OCI-LY7 (cell line): ENCODE results near the gene RHOT2. TPM values are rescaled to one million over a fixed set of nuclear protein-coding genes. Genes with fewer than 3 reads are reported as not detected.

Source experiments
- BruUV-seq: library from RNA; stranded (reverse); fragments of 400-500 nt; replicated peaks from 2 replicates; lab custom pipeline; 2021; lab: Mats Ljungman, UMichigan
- CTCF ChIA-PET: fragments of 300-600 bp; sonication (Branson Sonifier 250); formaldehyde crosslinking; loops from one replicate; lab custom pipeline; 2022; ENCODE audit warnings: antibody characterized with exemption; ENCODE audit not compliant: unreplicated experiment; lab: Charles Lee
- POLR2A ChIA-PET: fragments of 300-600 bp; sonication (Branson Sonifier 250); formaldehyde crosslinking; loops from one replicate; lab custom pipeline; 2022; ENCODE audit warnings: antibody characterized with exemption; lab: Charles Lee
- DNase-seq: peaks from one replicate; pipeline ENCODE4 v3.0.0-alpha.2; 2015; ENCODE audit warnings: low spot score
- H2AFZ ChIP-seq: fragments of 200-600 bp; sonication (generic), shearing (Covaris generic); 2 replicates; pipeline ENCODE4 v1.6.1; 2014; ENCODE audit warnings: mild to moderate bottlenecking, antibody characterized with exemption, low read length, moderate library complexity
- H3K27ac ChIP-seq: fragments of 200-600 bp; sonication (generic); 2 replicates; pipeline ENCODE4 v1.5.1; 2014; ENCODE audit warnings: mixed run types, low read depth, mild to moderate bottlenecking, moderate library complexity, low read length, inconsistent platforms; ENCODE audit not compliant: poor library complexity, severe bottlenecking
- H3K36me3 ChIP-seq: fragments of 200-600 bp; sonication (generic); 2 replicates; pipeline ENCODE4 v1.6.1; 2014; ENCODE audit warnings: mild to moderate bottlenecking, antibody characterized with exemption, low read length, moderate library complexity, mixed read lengths; ENCODE audit not compliant: insufficient read depth
- H3K4me1 ChIP-seq: fragments of 200-600 bp; sonication (generic); 2 replicates; pipeline ENCODE4 v1.5.1; 2014; ENCODE audit warnings: mild to moderate bottlenecking, low read length; ENCODE audit not compliant: insufficient read depth, poor library complexity, severe bottlenecking
- H3K4me2 ChIP-seq: fragments of 200-600 bp; sonication (generic); 2 replicates; pipeline ENCODE4 v1.6.1; 2014; ENCODE audit warnings: mild to moderate bottlenecking, low read length
- H3K4me3 ChIP-seq: fragments of 200-600 bp; sonication (generic); 2 replicates; pipeline ENCODE4 v1.5.1; 2014; ENCODE audit warnings: mild to moderate bottlenecking, low read depth, low read length; ENCODE audit not compliant: poor library complexity, severe bottlenecking
- H3K79me2 ChIP-seq: fragments of 200-600 bp; sonication (generic); 2 replicates; pipeline ENCODE4 v1.6.1; 2016; ENCODE audit warnings: low read depth, mild to moderate bottlenecking, low read length, moderate library complexity, mixed read lengths; ENCODE audit not compliant: insufficient read depth
- H3K9me2 ChIP-seq: fragments of 200-600 bp; sonication (generic); 2 replicates; pipeline ENCODE4 v1.6.1; 2016; ENCODE audit warnings: mild to moderate bottlenecking, low read length, mixed read lengths; ENCODE audit not compliant: insufficient read depth
- H3K9me3 ChIP-seq: fragments of 200-600 bp; sonication (generic); 2 replicates; pipeline ENCODE4 v1.6.1; 2014; ENCODE audit warnings: mild to moderate bottlenecking, mixed run types, low read length, mixed read lengths
- H4K20me1 ChIP-seq: fragments of 200-600 bp; sonication (generic); 2 replicates; pipeline ENCODE4 v1.6.1; 2014; ENCODE audit warnings: mild to moderate bottlenecking, antibody characterized with exemption, low read length, moderate library complexity, mixed read lengths; ENCODE audit not compliant: insufficient read depth
- EZH2phosphoT487 ChIP-seq: fragments of 200-600 bp; sonication (generic); IDR thresholded peaks from 2 replicates; pipeline ENCODE4 v1.6.1; 2018; ENCODE audit warnings: low read depth, borderline replicate concordance, mild to moderate bottlenecking, mixed run types, antibody characterized with exemption, low read length, moderate library complexity, mixed read lengths
- intact Hi-C: fragments of 100-400 bp; cut with micrococcal nuclease; formaldehyde crosslinking; loops from one replicate; pipeline ENCODE4 v1.10.0; 2022; ENCODE audit not compliant: unreplicated experiment
- total RNA-seq, 2 experiments: library from RNA; depleted of rRNA in 1 of 2; stranded (reverse); fragments of >200 nt in 1 of 2; shearing (Covaris generic) in 1 of 2; gene quantifications; 2 replicates each; pipeline ENCODE4 v1.2.3, GENCODE V29; 2014 to 2022
- TF ChIP-seq, protein P1 (sequence below): fragments of 200-600 bp; sonication (generic); conservative IDR thresholded peaks from 2 replicates; pipeline ENCODE4 v1.5.1; 2014; ENCODE audit warnings: mild to moderate bottlenecking, antibody characterized with exemption, low read length, moderate library complexity, mixed read lengths

Gene RHOT2
- total RNA-seq, 2 experiments from 2014 or later = 133 to 136 TPM

- TF ChIP-seq EZH2phosphoT487 = no peak
- TF ChIP-seq, protein P1, sequence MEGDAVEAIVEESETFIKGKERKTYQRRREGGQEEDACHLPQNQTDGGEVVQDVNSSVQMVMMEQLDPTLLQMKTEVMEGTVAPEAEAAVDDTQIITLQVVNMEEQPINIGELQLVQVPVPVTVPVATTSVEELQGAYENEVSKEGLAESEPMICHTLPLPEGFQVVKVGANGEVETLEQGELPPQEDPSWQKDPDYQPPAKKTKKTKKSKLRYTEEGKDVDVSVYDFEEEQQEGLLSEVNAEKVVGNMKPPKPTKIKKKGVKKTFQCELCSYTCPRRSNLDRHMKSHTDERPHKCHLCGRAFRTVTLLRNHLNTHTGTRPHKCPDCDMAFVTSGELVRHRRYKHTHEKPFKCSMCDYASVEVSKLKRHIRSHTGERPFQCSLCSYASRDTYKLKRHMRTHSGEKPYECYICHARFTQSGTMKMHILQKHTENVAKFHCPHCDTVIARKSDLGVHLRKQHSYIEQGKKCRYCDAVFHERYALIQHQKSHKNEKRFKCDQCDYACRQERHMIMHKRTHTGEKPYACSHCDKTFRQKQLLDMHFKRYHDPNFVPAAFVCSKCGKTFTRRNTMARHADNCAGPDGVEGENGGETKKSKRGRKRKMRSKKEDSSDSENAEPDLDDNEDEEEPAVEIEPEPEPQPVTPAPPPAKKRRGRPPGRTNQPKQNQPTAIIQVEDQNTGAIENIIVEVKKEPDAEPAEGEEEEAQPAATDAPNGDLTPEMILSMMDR = no peak
- H3K4me1 ChIP-seq = peaks cover 14% of the 10 kb centered on the region
- H3K36me3 ChIP-seq = peaks cover 33% of the 10 kb centered on the region
- H3K79me2 ChIP-seq = peaks cover 12% of the 10 kb centered on the region; the same call in 1 of the 2 replicates
- no peak for DNase-seq
- peak overlapping the region; percentile 99 for H3K4me3 ChIP-seq
- H3K4me2 ChIP-seq = peak overlapping the region; percentile 66
- BruUV-seq = no TSS peak
- no peaks in the 10 kb centered on the region for H3K9me2 ChIP-seq
- no peak overlapping the region for H3K27ac ChIP-seq
- intact Hi-C loops = loop anchor here (1.0 kb wide), 1 partner anchor 31 kb away; the partner anchor contains the start of gene METTL26
- ChIA-PET POLR2A (no interaction called here), CTCF (no interaction called here)
- no peaks in the 10 kb centered on the region for H3K9me3 ChIP-seq
- peak overlapping the region; percentile 55; the same call in 1 of the 2 replicates for H2AFZ ChIP-seq
- H4K20me1 ChIP-seq = no peaks in the 10 kb centered on the region
These were observed 686 bp upstream of the RHOT2 start for GRCh38 chr16:667113-667779.

- ChIA-PET POLR2A (no interaction called here), CTCF (no interaction called here)
- Histone ChIP-seq H3K4me2 (peak overlapping the region; percentile 88), H3K4me1 (peaks cover 14% of the 10 kb centered on the region), H3K36me3 (peaks cover 39% of the 10 kb centered on the region), H4K20me1 (no peaks in the 10 kb centered on the region), H3K9me2 (no peaks in the 10 kb centered on the region), H3K79me2 (peaks cover 12% of the 10 kb centered on the region; the same call in 1 of the 2 replicates), H3K4me3 (peak overlapping the region; percentile 99), H3K27ac (peak overlapping the region; percentile 52), H3K9me3 (no peaks in the 10 kb centered on the region), H2AFZ (no peak overlapping the region)
- BruUV-seq = no TSS peak
- no peak for DNase-seq
- intact Hi-C loops = loop anchor here (1.0 to 2.0 kb wide), 2 partner anchors 11 to 20 kb away; partner anchors contain the start of gene WDR90
- TF ChIP-seq EZH2phosphoT487 = no peak
- TF ChIP-seq, protein P1 = no peak
These were observed 713 bp downstream of the RHOT2 start for GRCh38 chr16:668519-669171.
